ENCODE measurements around the gene ABCG8.

The ABCG8 gene

DNA sequence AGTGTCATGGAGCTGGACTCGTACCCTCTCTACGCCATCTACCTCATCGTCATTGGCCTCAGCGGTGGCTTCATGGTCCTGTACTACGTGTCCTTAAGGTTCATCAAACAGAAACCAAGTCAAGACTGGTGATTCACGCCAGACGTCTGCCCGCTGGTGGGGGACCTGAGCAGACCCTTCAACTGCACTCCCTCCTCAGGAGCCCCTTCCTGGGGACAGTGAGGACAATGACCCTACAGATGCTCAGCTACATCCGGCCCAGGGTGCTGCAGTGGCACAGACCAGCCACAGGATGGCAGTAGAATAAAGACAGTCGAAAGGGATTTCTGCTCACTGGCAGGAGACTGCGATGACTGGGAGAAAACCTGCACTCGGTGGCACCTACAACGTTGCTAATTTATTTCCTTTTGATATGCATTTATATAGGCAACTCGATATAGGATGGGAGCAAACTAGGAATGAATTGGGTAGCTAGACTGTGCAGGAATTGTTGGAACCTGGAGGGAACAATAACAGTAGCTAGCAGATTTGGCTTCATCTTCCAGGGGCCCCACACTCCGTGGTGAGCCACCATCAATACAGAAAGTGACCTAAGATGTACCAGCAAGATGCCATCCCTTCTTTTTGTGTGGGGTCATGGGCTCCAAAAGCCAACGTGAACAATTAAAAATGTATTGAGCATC, 39.2 kb downstream of the ABCG8 start:
- H3K4me3 ChIP-seq (ENCODE audit: low read depth, low read length): no peak overlapping the region
- TF ChIP-seq CTCF (IDR thresholded peaks at IDR 0.05; ENCODE audit: low read depth, low read length): peak; percentile 94
- TF ChIP-seq, protein P1, sequence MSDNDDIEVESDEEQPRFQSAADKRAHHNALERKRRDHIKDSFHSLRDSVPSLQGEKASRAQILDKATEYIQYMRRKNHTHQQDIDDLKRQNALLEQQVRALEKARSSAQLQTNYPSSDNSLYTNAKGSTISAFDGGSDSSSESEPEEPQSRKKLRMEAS (IDR thresholded peaks at IDR 0.05; ENCODE audit: low read depth, low read length): no peak
- DNase-seq (ENCODE audit: low read depth): peak; percentile 72

- TF ChIP-seq POLR2A (IDR thresholded peaks at IDR 0.05; ENCODE audit: extremely low read depth, insufficient read length) (no peak), CTCF (IDR thresholded peaks at IDR 0.05; ENCODE audit: low read depth, low read length) (no peak), MYC (IDR thresholded peaks at IDR 0.05; ENCODE audit: low read depth, low read length) (no peak)
- TF ChIP-seq, protein P1 (IDR thresholded peaks at IDR 0.05; ENCODE audit: low read depth, low read length): peak; percentile 35; the same call in 1 of the 2 replicates
- H3K4me3 ChIP-seq (ENCODE audit: low read depth, low read length): no peak overlapping the region
- DNase-seq (ENCODE audit: low read depth): peak; percentile 75
These were observed 40.5 kb downstream of the ABCG8 start for GRCh38 chr2:43879261-43879660.

GRCh38 chr2:43880471-43880870, 41.7 kb downstream of the ABCG8 start:
- no peak for DNase-seq (ENCODE audit: low read depth)
- H3K4me3 ChIP-seq (ENCODE audit: low read depth, low read length): no peak overlapping the region
- TF ChIP-seq POLR2A (IDR thresholded peaks at IDR 0.05; ENCODE audit: extremely low read depth, insufficient read length): no peak
- no peak for TF ChIP-seq CTCF (IDR thresholded peaks at IDR 0.05; ENCODE audit: low read depth, low read length)
- no peak for TF ChIP-seq MYC (IDR thresholded peaks at IDR 0.05; ENCODE audit: low read depth, low read length)
- TF ChIP-seq, protein P1 (IDR thresholded peaks at IDR 0.05; ENCODE audit: low read depth, low read length): no peak

GRCh38 chr2:43880952-43881351, 42.2 kb downstream of the ABCG8 start:
- no peak for DNase-seq (ENCODE audit: low read depth)
- TF ChIP-seq, protein P1 (IDR thresholded peaks at IDR 0.05; ENCODE audit: low read depth, low read length): no peak
- TF ChIP-seq CTCF (IDR thresholded peaks at IDR 0.05; ENCODE audit: low read depth, low read length) (no peak), MYC (IDR thresholded peaks at IDR 0.05; ENCODE audit: low read depth, low read length) (no peak), POLR2A (IDR thresholded peaks at IDR 0.05; ENCODE audit: extremely low read depth, insufficient read length) (no peak)
- no peak overlapping the region for H3K4me3 ChIP-seq (ENCODE audit: low read depth, low read length)

- TF ChIP-seq POLR2A (IDR thresholded peaks at IDR 0.05; ENCODE audit: extremely low read depth, insufficient read length) (no peak), MYC (IDR thresholded peaks at IDR 0.05; ENCODE audit: low read depth, low read length) (no peak), CTCF (IDR thresholded peaks at IDR 0.05; ENCODE audit: low read depth, low read length) (no peak)
- TF ChIP-seq, protein P1 (IDR thresholded peaks at IDR 0.05; ENCODE audit: low read depth, low read length): no peak
- H3K4me3 ChIP-seq (ENCODE audit: low read depth, low read length): no peak overlapping the region
- DNase-seq (ENCODE audit: low read depth): no peak
These were observed 43.5 kb downstream of the ABCG8 start for GRCh38 chr2:43882312-43882711.

Measured in NB4 (cell line).